GM03348 (cell line): ENCODE data around the gene SH3PXD2A.
"Not testable (repeated sequence)": the region's sequence is repeated elsewhere in the genome, so short reads cannot be mapped to it uniquely, and the experiment has no call there.

Experiments used
- DNase-seq: peaks from one replicate; pipeline ENCODE4 v3.0.0; 2012; ENCODE audit warnings: low spot score

Gene SH3PXD2A

DNA sequence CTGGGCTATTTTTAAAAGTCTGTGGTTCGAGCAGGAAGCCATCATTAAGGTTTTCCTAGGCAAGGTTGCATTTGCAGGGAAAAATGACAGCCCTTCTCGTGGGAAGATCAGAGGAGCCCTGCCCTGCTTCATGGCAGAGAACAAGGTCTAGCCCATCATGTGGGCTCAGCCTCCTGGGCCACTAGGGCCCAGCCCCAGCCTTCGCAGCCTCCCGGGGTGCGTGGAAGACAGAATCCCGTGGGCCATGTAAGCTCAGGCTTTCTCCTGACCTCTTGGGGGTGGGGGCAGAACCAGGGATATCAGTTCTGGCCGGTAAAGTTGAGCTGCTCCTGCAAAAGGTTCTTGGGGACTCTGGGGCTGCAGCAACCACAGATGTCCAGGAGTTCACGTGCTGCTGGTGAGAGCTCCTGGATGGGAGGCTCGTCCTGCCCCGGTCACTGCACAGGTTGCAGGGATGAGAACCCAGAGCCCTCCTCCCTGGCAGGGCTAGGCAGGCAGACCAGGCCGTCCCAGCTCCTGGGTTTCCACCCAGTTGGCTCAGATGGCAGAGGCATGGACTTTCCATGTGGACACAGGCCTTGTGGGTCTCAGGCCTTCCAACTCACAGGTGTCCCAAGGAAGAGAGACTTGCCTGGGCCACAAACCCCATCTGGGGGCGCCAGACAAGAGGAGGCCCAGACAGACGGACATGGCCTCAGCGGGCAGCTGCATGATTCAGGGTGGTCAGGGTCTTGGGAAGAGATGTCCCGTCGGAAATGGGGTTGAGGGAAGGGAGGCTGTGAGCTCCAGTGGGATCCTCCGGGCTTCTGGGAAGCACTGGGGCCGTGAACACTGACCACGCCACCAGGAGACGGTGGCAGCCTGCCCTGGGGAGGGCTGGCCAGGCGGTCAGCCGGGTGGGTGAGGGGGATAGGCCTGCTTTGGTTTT is 235.7 kb downstream of the SH3PXD2A start:
- DNase-seq, result no peak

DNA sequence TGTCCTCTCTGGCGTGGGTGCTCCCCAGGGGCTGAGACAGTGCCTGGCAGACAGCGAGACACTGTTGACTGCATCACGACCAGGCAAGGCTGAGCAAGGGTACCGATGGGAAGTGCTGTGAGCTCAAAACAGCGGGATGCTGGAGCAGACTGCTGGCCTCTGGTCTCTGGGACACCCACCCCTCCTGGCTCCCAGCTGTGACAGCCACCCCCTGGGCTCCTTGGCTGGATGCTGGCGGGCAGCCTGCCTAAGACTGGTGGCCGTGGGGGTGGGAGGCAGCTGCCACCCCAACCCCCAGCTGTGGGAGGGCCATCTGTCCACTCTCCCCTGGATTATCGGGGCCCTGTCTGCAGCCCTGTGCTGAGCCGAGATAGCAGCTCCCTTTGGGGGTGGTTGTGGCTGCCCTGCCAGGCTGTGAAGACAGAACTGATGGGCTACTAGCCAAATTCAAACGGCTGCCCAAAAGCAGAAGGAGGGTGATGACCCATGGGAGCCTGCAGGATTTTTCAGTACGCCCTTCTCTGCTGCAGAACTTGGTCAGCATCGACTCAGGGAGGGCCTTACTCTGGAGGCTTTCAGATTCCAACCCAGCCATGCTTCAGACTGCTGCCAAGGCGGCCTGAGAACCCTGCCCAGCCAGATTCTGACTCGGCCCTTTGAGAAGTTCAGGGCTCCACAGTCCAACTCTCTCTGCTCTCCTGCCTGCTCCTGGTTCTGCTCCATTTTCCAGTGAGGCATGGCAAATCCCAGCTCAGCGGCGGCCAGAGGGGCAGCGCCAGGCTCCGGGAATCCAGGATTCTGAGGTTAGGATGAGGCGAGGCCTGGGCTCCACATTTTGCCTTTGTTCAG is 236.6 kb downstream of the SH3PXD2A start:
- DNase-seq, result peak; percentile 90

DNA sequence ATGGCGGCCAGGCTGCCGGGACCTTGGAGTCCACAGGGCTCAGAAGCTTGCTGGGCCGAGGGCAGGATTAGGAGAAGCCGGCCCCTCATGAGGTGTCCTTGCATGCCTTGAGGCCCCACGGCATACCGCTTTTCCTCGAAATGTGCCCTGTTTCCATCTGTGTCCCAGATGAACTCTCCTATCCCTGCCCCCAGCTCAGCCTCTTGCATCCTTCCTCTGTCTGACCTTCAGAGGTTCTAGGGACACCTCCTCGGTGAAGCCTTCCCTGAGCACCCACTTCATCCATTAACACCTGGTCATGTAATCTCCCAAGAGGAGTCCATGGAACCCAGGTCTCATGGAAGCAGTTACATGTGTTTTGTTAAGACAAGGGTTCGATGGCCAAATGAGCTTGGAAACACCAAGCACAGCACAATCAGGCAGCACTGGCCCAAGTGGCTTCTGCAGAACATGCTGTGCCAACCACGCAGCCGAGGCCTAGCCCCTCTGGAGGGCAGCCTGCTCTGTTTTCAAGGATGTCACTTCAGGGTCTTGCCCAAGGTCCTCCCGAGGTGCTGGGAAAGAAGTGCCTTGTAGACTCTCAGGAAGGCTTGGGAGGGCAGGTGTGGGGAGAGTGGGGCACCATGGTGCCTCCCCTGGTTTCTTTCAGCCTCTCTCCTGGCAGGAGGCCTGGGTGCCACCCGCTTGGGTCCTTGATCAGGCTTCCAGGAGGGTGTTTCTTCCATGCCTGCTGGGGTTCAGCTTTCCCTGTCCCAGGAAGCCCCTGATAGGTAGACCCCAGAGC is 237.6 kb downstream of the SH3PXD2A start:
- no peak for DNase-seq

DNA sequence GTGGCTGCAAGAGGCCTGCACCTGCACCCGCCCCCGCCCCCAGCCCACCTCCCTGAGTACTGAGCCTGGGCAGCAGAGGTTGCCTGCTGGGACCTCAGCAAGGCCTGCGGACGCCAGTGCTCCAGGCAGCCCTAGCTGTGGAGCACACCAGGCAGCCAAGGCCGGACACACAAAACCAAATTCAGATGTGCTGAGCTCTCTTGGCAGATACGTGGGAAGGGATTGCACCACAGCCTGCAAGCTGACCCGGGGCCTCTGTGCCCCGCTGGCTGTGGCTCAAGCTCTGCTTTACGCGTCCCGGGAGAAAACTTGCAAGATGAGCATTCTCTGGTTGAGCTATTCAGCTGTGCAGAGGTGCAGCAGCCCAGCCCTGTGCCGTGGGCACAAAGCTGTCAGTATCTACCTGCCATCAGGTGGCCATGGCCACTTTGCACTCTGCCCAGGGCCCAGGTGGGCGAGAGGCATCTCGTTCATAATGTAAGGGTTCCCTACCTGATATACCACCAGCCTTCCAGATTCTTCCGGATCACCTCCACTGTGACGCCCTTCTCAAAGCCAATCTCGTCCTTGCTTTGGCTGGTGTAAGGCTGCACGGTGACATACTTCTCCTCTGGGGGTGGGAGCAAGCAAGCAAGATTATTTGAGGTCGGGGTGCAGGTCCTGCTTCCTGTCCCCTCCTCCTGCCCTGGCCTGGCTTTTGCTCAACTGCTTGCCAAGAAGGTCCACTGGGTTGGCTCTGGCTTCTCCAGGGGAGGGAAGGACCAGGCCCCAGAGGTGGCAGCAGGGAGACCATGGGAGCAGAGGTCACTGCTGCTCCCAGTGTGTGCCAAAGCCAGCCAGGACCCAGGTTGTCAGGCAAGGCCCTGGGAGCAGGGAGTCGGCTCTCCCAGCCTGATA is 238.4 kb downstream of the SH3PXD2A start:
- peak; percentile 95 for DNase-seq

DNA sequence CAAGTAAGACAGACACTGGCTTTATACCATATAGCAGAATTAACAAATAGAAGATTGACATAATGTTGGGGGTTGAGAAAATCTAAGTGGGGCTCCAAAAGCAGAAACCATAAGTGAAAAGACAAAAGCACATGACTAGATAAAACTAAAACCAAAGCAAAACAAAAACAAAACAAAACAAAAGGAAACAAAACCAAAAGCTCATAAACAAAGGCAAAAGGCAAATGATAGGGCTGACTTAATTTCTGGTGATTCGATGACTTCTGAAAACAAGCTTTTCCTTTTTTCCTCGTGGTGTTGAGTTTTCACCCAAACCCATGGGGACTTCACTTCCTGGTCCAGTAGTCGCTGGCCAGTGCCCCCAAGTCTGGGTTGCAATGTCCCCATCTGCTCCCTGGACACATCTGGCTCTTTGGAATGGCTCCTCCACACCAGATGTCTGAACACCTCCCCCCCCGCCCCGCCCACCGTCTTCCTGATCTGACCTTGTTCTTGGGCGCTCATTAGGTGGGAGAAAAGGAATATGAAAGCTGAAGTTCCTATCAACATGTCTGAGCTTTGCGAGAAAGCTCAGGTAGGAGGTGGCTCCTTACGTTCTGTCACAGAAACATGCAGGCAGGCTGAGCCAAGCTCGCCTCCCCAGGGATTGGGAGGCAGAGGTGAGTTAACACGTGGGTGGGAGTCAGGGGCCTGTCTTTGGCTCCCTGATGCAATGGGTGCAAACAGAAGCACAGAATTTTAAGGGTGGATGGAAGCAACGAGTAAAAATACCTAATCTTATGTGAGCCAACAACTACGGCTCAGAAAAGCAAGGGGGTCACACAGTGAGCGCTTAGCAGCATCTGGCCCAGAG is 240.8 kb downstream of the SH3PXD2A start:
- DNase-seq, result no peak

DNA sequence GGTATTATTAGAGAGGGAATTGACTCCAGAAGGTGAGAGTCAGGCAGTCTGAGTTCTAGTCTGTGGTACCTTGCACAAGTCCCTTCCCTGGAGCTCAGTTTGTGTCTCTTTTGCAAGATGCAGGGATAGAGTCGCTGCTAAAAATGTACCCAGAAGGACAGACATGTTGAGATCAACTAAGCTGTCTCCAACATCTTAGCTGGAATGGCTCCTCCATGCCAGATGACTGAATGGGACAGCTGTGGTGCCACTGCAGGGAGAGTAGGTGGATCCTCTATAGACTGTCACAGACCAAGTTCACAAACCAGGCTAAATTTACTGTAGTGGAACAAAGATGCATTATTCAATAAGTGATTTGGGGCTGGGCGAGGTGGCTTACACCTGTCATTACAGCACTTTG is 241.8 kb downstream of the SH3PXD2A start:
- no peak for DNase-seq

DNA sequence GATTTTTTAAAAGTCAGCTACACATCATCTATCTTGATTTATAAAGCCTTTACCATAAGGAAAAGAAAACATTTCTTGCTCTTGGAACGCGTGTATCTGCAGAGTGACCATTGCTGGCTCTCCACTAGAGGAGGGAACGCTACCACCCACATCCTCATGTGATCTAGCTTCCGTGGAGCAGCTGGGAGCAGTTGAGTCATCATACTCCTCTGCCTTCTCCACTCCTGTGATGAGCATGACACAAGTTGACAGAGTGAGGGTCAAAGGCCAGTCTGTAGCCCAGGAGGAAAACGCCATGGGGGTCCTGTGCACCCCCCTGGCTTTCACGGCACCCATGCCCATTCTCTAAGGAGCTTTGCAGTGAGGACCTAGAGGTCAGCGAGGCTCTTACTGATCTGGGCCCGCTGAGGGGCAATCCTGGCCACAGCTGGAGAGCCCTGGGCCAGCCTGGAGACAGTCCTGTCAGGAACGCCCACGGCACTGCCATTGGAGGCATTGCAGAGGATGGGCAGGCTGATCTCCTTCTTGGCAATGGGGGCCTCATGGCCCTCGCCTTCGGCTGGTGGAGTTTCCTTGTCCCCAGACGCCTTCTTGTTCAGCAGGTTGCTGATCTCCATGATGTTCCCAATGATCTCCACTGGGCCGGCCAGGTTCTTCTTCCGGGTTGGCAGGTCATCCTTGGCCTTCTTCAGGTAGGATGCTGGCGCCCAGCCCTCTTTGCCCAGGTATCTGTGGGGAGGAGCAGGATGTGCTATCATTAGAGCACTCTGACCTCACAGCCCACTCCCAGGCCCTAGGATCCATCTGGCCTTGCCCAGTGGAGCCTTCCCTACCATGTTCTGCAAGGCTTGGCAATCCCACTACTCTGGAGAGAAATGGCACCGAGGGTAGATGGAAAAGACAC is 242.7 kb downstream of the SH3PXD2A start:
- DNase-seq, result peak; percentile 90

DNA sequence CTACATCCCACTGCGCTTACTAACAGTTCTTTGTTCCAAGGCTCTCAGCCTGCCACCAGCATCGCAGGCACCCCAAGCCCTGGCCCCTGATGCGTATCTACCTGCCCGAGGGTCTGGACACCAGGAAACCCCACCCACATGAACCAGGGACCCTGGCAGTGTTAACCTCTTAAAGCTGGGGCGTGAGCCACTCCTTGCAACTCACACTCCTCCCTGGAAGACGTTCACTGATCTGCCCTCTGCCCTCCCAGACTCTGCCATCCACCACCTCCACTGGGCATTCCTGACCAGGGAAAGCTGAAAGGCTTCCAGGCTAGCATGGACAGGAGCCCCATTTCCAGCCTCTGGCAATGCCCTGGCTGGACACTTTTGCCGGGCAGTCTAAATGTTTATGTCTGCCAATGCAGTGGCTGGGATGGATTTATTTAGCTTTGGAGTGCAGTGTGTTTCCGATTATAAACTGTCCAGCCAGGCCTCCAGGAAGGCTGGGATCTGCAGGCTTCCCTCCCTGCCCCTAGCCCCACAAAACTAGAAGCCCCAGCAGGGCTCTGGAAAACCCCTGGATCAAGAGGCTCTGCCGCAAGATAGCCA is 244.4 kb downstream of the SH3PXD2A start:
- DNase-seq, result no peak

DNA sequence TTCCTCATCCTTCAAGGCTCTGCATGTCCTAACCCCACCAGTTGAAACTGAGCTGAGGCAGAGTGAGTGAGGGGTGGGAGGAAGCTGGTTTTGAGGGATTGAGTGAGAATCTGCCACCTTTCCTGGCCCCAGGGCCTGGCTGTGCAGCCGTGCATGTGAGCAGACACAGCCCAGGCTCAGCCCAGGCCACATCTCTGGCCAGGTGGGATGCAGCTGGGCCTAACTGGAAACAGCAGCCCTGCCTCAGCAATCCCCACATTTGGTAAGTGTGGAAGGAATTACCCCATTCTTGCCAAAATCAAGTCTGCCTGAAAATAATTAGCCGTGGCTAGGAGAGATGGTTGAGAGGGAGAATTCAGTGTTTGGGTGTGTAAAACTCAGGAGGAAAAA is 245.3 kb downstream of the SH3PXD2A start:
- DNase-seq, result no peak

DNA sequence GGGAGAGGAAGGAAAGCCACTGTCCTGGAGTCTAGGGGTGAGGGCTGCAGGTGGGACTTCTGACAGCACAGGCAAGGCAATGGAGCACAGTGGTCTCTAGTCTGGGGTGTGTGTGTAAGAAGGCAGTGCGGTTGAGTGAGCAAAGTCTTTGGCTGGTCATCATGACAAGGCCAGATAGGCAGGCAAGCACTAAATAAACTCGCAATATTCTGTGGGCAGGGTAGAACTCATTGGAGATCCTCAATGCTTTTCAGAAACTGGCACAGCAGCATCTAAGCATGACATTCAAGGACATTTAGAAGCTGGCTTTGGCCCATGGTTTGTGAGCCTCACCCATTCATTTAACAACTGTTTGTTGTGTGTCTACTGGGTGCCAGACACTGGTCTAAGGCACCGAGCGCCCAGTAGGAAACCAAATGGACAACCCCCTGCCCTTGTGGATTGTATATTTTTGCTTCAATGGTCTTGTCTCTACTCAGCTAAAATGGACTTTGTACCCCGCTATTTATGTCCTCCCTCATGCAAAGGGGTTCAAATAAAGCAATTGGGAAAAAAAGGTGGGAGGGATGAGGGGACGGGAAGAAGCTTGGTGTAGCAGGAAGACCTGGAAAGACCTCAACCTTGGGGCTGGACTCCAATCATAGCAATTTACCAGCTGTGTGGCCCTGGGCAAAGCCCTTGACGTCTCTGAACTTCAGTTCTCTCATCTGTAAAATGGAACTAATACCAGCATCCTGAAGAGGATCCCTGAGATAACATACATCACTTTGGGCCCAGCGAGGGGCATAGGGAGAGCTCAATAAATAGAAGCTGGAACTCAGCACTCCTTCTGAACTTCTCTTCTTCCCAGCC is 245.9 kb downstream of the SH3PXD2A start:
- no peak for DNase-seq

DNA sequence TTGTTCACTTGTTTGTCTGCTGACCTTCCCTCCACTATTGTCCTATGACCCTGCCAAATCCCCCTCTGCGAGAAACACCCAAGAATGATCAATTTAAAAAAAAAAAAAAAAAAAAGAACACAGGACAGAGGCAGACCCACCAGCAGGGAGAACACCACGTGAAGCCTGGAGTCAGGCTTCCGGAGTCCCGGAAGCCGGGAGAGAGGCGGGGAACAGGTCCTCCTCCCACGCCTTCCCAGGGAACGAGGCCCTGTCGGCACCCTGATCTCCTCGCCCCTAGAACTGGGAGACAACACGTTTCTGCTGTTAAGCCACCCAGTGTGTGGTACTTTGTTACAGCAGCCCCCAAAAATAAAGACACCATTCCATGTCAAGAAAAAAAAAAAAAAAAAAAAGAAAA is 247.3 kb downstream of the SH3PXD2A start:
- DNase-seq, result not testable (repeated sequence)

DNA sequence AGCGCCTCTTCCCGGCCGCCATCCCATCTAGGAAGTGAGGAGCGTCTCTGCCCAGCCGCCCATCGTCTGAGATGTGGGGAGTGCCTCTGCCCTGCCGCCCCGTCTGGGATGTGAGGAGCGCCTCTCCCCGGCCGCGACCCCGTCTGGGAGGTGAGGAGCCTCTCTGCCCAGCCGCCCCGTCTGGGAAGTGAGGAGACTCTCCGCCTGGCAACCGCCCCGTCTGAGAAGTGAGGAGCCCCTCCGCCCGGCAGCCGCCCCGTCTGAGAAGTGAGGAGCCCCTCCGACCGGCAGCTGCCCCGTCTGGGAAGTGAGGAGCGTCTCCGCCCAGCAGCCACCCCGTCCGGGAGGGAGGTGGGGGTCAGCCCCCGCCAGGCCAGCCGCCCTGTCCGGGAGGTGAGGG is 248.3 kb downstream of the SH3PXD2A start:
- DNase-seq, result not testable (repeated sequence)

DNA sequence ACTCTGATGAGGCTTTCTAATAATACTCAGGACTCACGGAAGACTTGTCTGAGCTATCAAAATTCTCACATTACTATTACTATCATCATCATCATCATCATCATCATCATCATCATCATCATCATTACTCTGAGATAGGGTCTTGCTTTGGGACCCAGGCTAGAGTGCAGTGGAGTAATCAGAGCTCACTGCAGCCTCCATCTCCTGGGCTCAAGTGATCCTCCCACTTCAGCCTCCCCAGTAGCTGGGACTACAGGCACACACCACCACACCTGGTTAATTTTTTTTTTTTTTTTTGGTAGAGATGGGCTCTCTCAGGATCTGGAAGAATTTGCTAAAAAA is 249.3 kb downstream of the SH3PXD2A start:
- DNase-seq, result not testable (repeated sequence)

DNA sequence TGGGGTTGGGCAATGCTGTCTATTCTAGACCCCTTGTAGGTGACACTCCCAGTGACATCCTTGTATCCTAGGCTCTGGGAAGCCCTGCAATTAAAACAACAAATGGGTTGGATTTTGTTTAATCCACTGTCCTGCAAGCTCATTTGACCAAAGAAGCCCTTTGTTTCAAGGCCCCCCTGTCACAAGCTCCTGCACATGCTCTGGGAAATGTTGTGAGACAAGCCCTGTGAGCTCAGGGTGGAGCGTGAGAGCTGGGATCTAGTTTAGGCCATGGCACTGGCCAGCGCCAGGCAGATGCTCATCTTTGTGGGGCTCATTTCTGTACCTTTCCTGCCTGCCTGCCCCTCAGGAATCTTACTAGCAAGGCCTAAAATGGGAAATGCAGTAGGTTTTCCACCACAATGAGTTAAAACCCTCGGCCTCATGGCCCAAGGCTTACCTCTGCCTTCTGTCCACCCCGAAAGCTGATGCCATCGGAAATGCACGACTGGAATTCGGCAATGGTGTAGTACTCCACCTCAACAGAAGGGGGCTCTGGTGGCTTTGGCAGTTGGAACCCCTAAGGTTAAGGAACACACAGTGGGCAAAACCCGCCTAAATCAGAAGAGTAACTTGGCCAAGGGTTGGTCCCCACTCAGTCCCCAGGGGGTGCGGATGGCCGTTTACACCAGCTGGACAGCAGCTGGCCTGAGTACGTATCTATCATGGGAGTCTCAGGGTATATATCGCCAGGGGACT is 249.8 kb downstream of the SH3PXD2A start:
- peak; percentile 85 for DNase-seq

DNA sequence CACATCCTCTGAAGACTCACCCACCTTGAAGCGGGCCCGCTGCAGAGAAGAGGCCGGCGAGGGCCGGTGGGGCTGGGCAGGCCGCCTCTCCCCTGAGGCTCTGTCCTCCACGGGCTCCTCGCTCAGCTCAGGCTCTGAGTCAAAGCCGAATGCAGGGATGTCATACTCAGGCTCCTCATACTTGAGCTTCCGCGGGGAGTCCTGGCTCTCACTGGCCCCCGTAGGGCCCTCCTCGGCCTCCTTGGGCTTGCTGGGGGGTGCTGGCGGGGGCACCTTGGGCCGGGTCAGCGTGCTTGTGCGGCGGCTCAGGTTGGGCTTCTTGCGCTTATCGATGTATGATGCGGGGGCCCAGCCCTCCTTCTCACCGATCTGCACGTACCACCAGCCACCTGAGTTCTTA is 252.0 kb downstream of the SH3PXD2A start:
- no peak for DNase-seq

DNA sequence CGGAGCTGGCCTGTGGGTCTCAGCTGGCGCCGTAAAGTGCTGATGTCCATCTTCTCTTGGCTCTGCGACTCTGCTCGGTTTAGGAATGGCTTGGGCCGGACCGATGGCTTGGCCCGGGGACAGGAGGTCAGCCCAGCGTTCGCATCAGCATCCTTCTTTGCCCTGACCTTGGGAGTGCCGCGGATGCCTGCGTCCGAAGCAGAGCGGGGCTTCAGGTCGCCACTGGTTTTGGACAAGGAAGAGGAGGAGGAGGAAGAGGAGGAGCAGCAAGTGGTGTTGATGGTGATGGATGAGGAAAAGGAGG is 252.6 kb downstream of the SH3PXD2A start:
- DNase-seq, result no peak
